ENCODE results near the gene RBM8A.

The RBM8A gene

DNA sequence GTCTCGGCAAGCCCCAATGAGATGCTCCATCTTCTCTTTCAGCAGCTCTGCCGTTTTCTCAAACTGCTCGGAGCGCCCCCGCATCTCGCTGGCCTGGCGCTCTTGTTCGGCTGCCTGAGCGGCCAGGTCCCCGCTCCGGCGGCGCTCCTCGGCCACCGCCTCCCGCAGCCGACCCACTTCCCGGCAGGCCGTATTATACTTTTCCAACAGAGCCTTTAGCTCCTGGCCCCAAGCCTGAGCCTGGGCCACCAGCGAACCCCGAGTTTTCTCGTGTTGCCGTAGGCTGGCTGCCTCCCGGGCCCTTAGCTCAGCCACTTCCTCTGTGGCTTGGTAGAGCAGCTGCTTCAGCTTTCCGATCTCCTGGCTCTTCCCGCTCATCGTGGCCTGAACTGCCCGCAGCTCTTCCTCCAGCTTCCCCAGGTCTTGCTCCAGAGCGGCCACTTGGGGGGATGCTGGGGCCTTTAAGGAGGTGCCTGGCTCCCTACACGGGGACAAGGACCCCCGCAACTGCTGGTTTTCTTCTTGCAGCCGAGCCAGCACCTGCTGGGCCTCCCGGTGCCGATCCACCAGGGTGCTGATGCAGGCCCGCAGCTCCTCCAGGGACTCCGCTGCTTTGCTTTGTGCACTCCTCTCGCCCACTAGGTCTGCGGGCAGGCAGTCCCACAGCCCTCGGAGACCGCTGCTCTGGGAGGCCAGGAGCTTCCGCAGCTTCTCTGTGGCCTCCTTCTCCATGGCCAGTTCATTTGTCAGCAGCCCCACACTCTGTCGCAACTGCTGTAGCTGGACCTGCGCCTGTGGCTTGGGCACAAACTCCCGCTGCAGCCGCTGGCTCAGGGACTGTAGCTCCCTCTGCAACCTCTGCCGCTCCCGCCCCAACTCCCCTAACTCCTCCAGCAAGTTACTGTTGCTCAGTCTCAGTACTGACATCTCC is 55.0 kb downstream of the RBM8A start:
- no peak for DNase-seq

Measured in SHP77 treated with DMSO at 0.1 percent for 48 hours (cell line).